CD14-positive monocyte (primary cell): Measurements from ENCODE around the gene PPP1CC. TPM values are rescaled to one million over a fixed set of nuclear protein-coding genes. Genes with fewer than 3 reads are reported as not detected.

Experiments
- DNase-seq, 3 donors: peaks; one replicate each; pipeline ENCODE4 v3.0.0-alpha.2; 2011 to 2022
- H2AFZ ChIP-seq: 2 replicates; pipeline ENCODE4 v1.6.0; 2012; ENCODE audit warnings: mild to moderate bottlenecking, low read depth, low read length, inconsistent platforms; ENCODE audit not compliant: insufficient read depth, poor library complexity, severe bottlenecking
- H3K27ac ChIP-seq, 2 donors: 1 replicate in 1 of 2; 2 replicates in 1 of 2; pipeline ENCODE4 v1.5.1; 2012 to 2013; ENCODE audit warnings: low read length in 2 of 2, control low read depth in 1 of 2, inconsistent platforms in 1 of 2, low read depth in 1 of 2, mild to moderate bottlenecking in 1 of 2
- H3K27me3 ChIP-seq, 2 donors: one replicate each; pipeline versions ENCODE4 v1.6.0 to v1.6.1; 2011 to 2013; ENCODE audit warnings: low read length in 2 of 2; ENCODE audit not compliant: control insufficient read depth in 2 of 2, insufficient read depth in 2 of 2
- H3K36me3 ChIP-seq, 2 donors: replicated peaks in 1 of 2; 1 replicate in 1 of 2; 2 replicates in 1 of 2; pipeline versions ENCODE4 v1.5.1 to v1.6.1; 2012 to 2013; ENCODE audit warnings: low read length in 2 of 2, control low read depth in 1 of 2, inconsistent platforms in 1 of 2, mild to moderate bottlenecking in 1 of 2; ENCODE audit not compliant: insufficient read depth in 2 of 2, control insufficient read depth in 1 of 2
- H3K4me1 ChIP-seq, 2 donors: 1 replicate in 1 of 2; 2 replicates in 1 of 2; pipeline versions ENCODE4 v1.5.1 to v1.6.1; 2012 to 2013; ENCODE audit warnings: low read length in 2 of 2, control low read depth in 1 of 2, inconsistent platforms in 1 of 2, mild to moderate bottlenecking in 1 of 2, moderate library complexity in 1 of 2; ENCODE audit not compliant: insufficient read depth in 2 of 2, control insufficient read depth in 1 of 2
- H3K4me2 ChIP-seq: replicated peaks from 2 replicates; pipeline ENCODE3; 2012; ENCODE audit warnings: low read length, moderate library complexity, mild to moderate bottlenecking; ENCODE audit not compliant: poor library complexity, severe bottlenecking; ENCODE audit errors: extremely low read depth
- H3K4me3 ChIP-seq, 3 experiments: fragments of 200-600 bp in 1 of 3; sonication (generic) in 1 of 3; replicated peaks in 1 of 3; 1 replicate in 2 of 3; 2 replicates in 1 of 3; pipeline ENCODE4 v1.5.1; 2011 to 2013; ENCODE audit warnings: low read length in 3 of 3, mild to moderate bottlenecking in 3 of 3, control low read depth in 2 of 3, low read depth in 2 of 3, inconsistent platforms in 1 of 3, moderate library complexity in 1 of 3
- H3K79me2 ChIP-seq: 2 replicates; pipeline ENCODE4 v1.6.0; 2012; ENCODE audit warnings: mild to moderate bottlenecking, control low read depth, inconsistent platforms, low read length, moderate library complexity; ENCODE audit not compliant: insufficient read depth
- H3K9ac ChIP-seq: 2 replicates; pipeline ENCODE4 v1.6.0; 2017; ENCODE audit warnings: low read length, mild to moderate bottlenecking; ENCODE audit not compliant: insufficient read depth, poor library complexity, severe bottlenecking
- H3K9me3 ChIP-seq, 2 donors: replicated peaks in 1 of 2; 1 replicate in 1 of 2; 2 replicates in 1 of 2; pipeline versions ENCODE4 v1.5.1 to v1.6.1; 2012 to 2013; ENCODE audit warnings: low read length in 2 of 2, control low read depth in 1 of 2; ENCODE audit not compliant: control insufficient read depth in 1 of 2, insufficient read depth in 1 of 2
- H4K20me1 ChIP-seq: 2 replicates; pipeline ENCODE4 v1.6.0; 2012; ENCODE audit warnings: mild to moderate bottlenecking, low read length, control low read depth, moderate library complexity; ENCODE audit not compliant: insufficient read depth
- H3K27ac Mint-ChIP-seq, 7 donors: one replicate each; pipeline ENCODE4 v1.8.0; 2020; ENCODE audit warnings: mild to moderate bottlenecking in 7 of 7, mixed read lengths in 7 of 7, moderate library complexity in 6 of 7, inconsistent platforms in 2 of 7
- H3K27me3 Mint-ChIP-seq, 3 donors: one replicate each; pipeline ENCODE4 v1.8.0; 2021 to 2022; ENCODE audit warnings: low read depth in 3 of 3, mild to moderate bottlenecking in 3 of 3, mixed read lengths in 3 of 3, moderate library complexity in 3 of 3, inconsistent platforms in 1 of 3
- H3K36me3 Mint-ChIP-seq, 2 donors: one replicate each; pipeline ENCODE4 v1.8.0; 2020; ENCODE audit warnings: mixed read lengths in 2 of 2, inconsistent platforms in 1 of 2, mild to moderate bottlenecking in 1 of 2
- H3K4me1 Mint-ChIP-seq: one replicate; pipeline ENCODE4 v1.8.0; 2020; ENCODE audit warnings: mild to moderate bottlenecking, mixed read lengths
- H3K4me3 Mint-ChIP-seq, 2 donors: one replicate each; pipeline ENCODE4 v1.8.0; 2020; ENCODE audit warnings: mild to moderate bottlenecking in 2 of 2, mixed read lengths in 2 of 2, moderate library complexity in 1 of 2
- H3K9me3 Mint-ChIP-seq, 7 donors: one replicate each; pipeline ENCODE4 v1.8.0; 2020 to 2022; ENCODE audit warnings: mixed read lengths in 7 of 7, mild to moderate bottlenecking in 6 of 7, moderate library complexity in 6 of 7, inconsistent platforms in 2 of 7
- WGBS: methylation state at CpG from one replicate; pipeline ENCODE4 v1.1.5; 2013; ENCODE audit warnings: missing lambda C conversion rate; ENCODE audit not compliant: insufficient coverage; 5-methylcytosine and 5-hydroxymethylcytosine counted together
- intact Hi-C, 2 donors: fragments of 100-400 bp; cut with micrococcal nuclease; formaldehyde crosslinking; loops; one replicate each; pipeline versions ENCODE4 v1.15.0 to v1.15.1; 2023
- polyA plus RNA-seq, 3 donors: library from polyadenylated mRNA; depleted of rRNA in 1 of 3; unstranded in 2 of 3; stranded (reverse) in 1 of 3; fragments of 300-500 nt in 2 of 3; fragments of >200 nt in 1 of 3; fragmentation: Illumina TruSeq in 2 of 3; gene quantifications; 1 replicate in 2 of 3; 2 replicates in 1 of 3; pipeline ENCODE4 v1.2.3, GENCODE V29; 2012 to 2021
- TF ChIP-seq, protein P1 (sequence below): fragments of 200-600 bp; IDR thresholded peaks from one replicate; pipeline ENCODE4 v1.8.0; 2022; ENCODE audit warnings: antibody characterized with exemption, mild to moderate bottlenecking

Gene PPP1CC
- polyA plus RNA-seq, 3 donors, result 63.2 to 139 (median 128) TPM

DNA sequence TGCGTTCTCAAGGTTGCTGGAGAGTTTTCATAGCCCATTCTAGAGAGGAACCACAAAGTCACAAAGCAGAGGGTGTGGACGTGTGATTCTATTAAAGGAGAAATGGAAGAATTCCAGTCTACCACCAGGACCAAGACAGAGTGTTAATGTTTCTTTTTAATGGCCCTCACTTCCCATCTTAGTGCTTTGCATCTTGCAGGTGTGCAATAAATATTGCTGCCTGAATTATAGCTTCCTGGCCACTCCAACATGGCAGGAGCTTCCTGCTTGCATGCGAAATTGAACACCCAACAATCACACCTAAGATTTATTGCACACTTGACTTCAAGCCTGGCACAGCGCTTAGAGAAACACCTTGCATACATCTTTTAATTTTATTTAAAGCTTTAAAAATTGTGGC lies 22.4 kb upstream of the PPP1CC start:
- no peak overlapping the region for H3K27ac Mint-ChIP-seq
- WGBS, result no CpG with 5 or more reads among the region's 4 CpGs

DNA sequence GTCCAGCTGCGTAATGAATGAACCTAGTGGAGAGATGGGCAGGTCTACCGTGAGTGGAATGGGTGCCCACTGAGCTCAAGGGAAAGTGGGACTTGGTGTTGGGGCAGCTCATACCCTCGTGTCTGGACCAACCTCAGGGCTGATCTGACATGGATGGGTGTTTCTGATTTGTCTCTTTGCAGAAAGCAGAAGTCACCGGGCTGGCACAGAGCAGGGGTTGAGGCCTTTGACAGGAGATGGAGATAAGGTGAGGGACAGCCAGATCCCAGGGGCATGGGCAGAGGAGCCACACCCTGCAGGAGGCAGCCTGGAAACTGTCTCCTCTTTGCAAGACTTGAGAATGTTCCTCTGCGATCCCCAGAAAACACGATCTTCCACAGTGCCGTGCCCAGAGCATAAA lies 20.9 kb upstream of the PPP1CC start:
- H3K4me2 ChIP-seq, result no peak overlapping the region
- Mint-ChIP-seq H3K9me3 (peaks cover 0 to 2% (median 0%) of the 10 kb centered on the region in 7 donors), H3K4me3 (no peak overlapping the region), H3K27me3 (peaks cover 2 to 4% (median 2%) of the 10 kb centered on the region in 3 donors), H3K4me1 (peaks cover 9% of the 10 kb centered on the region), H3K36me3 (no peaks in the 10 kb centered on the region), H3K27ac (no peak overlapping the region)
- peaks cover 5 to 9% of the 10 kb centered on the region in 2 donors for H3K4me1 ChIP-seq
- H3K4me3 ChIP-seq, result no peak overlapping the region
- no peaks in the 10 kb centered on the region for H3K27me3 ChIP-seq
- DNase-seq, result no peak
- intact Hi-C loops, result no loop called here
- no peak overlapping the region for H3K9ac ChIP-seq
- no peaks in the 10 kb centered on the region for H3K79me2 ChIP-seq
- H3K27ac ChIP-seq, result no peak overlapping the region
- TF ChIP-seq, protein P1, sequence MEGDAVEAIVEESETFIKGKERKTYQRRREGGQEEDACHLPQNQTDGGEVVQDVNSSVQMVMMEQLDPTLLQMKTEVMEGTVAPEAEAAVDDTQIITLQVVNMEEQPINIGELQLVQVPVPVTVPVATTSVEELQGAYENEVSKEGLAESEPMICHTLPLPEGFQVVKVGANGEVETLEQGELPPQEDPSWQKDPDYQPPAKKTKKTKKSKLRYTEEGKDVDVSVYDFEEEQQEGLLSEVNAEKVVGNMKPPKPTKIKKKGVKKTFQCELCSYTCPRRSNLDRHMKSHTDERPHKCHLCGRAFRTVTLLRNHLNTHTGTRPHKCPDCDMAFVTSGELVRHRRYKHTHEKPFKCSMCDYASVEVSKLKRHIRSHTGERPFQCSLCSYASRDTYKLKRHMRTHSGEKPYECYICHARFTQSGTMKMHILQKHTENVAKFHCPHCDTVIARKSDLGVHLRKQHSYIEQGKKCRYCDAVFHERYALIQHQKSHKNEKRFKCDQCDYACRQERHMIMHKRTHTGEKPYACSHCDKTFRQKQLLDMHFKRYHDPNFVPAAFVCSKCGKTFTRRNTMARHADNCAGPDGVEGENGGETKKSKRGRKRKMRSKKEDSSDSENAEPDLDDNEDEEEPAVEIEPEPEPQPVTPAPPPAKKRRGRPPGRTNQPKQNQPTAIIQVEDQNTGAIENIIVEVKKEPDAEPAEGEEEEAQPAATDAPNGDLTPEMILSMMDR, result no peak
- 67% methylated on average over 7 of the region's 7 CpGs for WGBS
- no peak overlapping the region for H2AFZ ChIP-seq
- H3K36me3 ChIP-seq, result no peaks in the 10 kb centered on the region
- no peaks in the 10 kb centered on the region for H3K9me3 ChIP-seq
- H4K20me1 ChIP-seq, result no peaks in the 10 kb centered on the region

More for the DNA sequence above, 22.4 kb upstream of the PPP1CC start:
- H3K79me2 ChIP-seq, result no peaks in the 10 kb centered on the region
- Mint-ChIP-seq H3K4me3 (no peak overlapping the region), H3K27me3 (peaks cover 0 to 4% (median 2%) of the 10 kb centered on the region in 3 donors), H3K36me3 (no peaks in the 10 kb centered on the region), H3K4me1 (peaks cover 6% of the 10 kb centered on the region), H3K9me3 (peaks cover 0 to 8% (median 4%) of the 10 kb centered on the region in 7 donors)
- TF ChIP-seq, protein P1, result no peak
- H3K4me3 ChIP-seq, result no peak overlapping the region
- no peaks in the 10 kb centered on the region for H4K20me1 ChIP-seq
- no peaks in the 10 kb centered on the region for H3K27me3 ChIP-seq
- no peak for DNase-seq
- H3K36me3 ChIP-seq, result no peaks in the 10 kb centered on the region
- no peak overlapping the region for H3K4me2 ChIP-seq
- no peak overlapping the region for H3K27ac ChIP-seq
- intact Hi-C loops, result no loop called here
- no peak overlapping the region for H3K9ac ChIP-seq
- no peaks in the 10 kb centered on the region for H3K9me3 ChIP-seq
- no peak overlapping the region for H2AFZ ChIP-seq
- peaks cover 5 to 6% of the 10 kb centered on the region in 2 donors for H3K4me1 ChIP-seq
